Spleen (tissue), 7 donors: Measurements from ENCODE around the gene GALNTL6.

ENCODE experiments used
- POLR2A ChIP-seq, 3 donors: fragments of 450-650 bp; IDR thresholded peaks; one replicate each; pipeline ENCODE4 v1.5.1; 2017; ENCODE audit warnings: antibody characterized with exemption in 3 of 3, mild to moderate bottlenecking in 1 of 3
- POLR2AphosphoS5 ChIP-seq, 3 donors: sonication (generic); formaldehyde crosslinking; IDR thresholded peaks; one replicate each; pipeline ENCODE4 v1.5.1; 2017; ENCODE audit warnings: antibody characterized with exemption in 3 of 3
- TF ChIP-seq, protein P1 (sequence below), 11 experiments: fragments of 200-600 bp in 7 of 11; fragments of 450-650 bp in 4 of 11; sonication (generic) in 4 of 11; IDR thresholded peaks in 8 of 11; conservative IDR thresholded peaks in 3 of 11; 1 replicate in 7 of 11; 2 replicates in 4 of 11; pipeline versions ENCODE4 v1.4.0 to v1.8.0; 2016 to 2021; ENCODE audit warnings: antibody characterized with exemption in 11 of 11, inconsistent platforms in 4 of 11, mild to moderate bottlenecking in 1 of 11
- donor health status: DM: no; HTN: no; CAD: no; lungs with moderate emphysema.
- donor health status: DM: no; HTN: no; CAD: no.
- donor health status: DM: no; HTN: no; CAD: no.

DNA sequence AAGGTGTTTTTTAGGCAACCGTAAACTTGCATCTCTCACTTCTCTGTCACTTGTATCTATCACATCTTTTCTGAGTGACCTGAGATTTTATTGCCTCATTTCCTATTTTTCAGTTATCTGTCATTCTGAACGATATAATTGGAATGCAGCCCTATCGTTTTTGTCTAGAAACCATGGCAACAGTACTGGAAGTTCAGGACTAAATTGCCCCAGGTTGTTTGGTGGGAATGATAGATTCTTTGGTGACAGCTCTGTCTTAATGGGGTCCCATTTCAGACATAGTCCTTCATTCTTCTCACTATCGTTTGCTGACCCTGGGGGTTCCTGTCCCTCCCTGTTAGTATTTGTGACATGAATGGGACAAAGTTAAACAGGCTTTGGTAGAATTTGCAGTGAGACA, 1087.7 kb downstream of the GALNTL6 start:
- TF ChIP-seq, protein P1, sequence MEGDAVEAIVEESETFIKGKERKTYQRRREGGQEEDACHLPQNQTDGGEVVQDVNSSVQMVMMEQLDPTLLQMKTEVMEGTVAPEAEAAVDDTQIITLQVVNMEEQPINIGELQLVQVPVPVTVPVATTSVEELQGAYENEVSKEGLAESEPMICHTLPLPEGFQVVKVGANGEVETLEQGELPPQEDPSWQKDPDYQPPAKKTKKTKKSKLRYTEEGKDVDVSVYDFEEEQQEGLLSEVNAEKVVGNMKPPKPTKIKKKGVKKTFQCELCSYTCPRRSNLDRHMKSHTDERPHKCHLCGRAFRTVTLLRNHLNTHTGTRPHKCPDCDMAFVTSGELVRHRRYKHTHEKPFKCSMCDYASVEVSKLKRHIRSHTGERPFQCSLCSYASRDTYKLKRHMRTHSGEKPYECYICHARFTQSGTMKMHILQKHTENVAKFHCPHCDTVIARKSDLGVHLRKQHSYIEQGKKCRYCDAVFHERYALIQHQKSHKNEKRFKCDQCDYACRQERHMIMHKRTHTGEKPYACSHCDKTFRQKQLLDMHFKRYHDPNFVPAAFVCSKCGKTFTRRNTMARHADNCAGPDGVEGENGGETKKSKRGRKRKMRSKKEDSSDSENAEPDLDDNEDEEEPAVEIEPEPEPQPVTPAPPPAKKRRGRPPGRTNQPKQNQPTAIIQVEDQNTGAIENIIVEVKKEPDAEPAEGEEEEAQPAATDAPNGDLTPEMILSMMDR (IDR thresholded peaks at IDR 0.05 in 8 of 11, conservative IDR thresholded peaks at IDR 0.05 in 3 of 11), result no peak
- no peak for TF ChIP-seq POLR2A (IDR thresholded peaks at IDR 0.05)
- no peak for TF ChIP-seq POLR2AphosphoS5 (IDR thresholded peaks at IDR 0.05)
